Measurements from ENCODE around the gene PFKL. TPM values are rescaled to one million over a fixed set of nuclear protein-coding genes. Genes with fewer than 3 reads are reported as not detected.

Gene PFKL
- 137 and 140 TPM in 2 replicates for total RNA-seq (2022)
- percentile 62 among the genes with signal in this experiment for Bru-seq, nascent RNA
- BruChase-seq, experiment 1, labeled RNA remaining after a 2-hour chase, result percentile 66 among the genes with signal in this experiment
- BruChase-seq, experiment 2, labeled RNA remaining after a 6-hour chase, result percentile 75 among the genes with signal in this experiment
- long read RNA-seq, transcript PFKL-201 (22 exons, 2,912 nt), result major isoform, 249 of 365 reads
- long read RNA-seq, partial matches to known transcripts, result 63 of 365 reads
- long read RNA-seq, other reads (novel, unspliced or antisense), result 47 of 365 reads

- Mint-ChIP-seq H3K4me3 (ENCODE audit: unreplicated experiment) (peak within 1 kb of the TSS; percentile 74), H3K4me1 (ENCODE audit: low read depth, unreplicated experiment) (peaks cover 10% of the 10 kb centered on the region), H3K36me3 (ENCODE audit: insufficient read depth, unreplicated experiment) (no peaks in the 10 kb centered on the region), H3K27ac (ENCODE audit: unreplicated experiment) (peak within 1 kb of the TSS; percentile 53), H3K27me3 (ENCODE audit: insufficient read depth, unreplicated experiment) (no peaks in the 10 kb centered on the region), H3K9me3 (ENCODE audit: unreplicated experiment) (no peaks in the 10 kb centered on the region)
- BruUV-seq (replicated peaks), result TSS peak; percentile 89
- POLR2A ChIA-PET, result no interaction called here
- CTCF ChIA-PET, result interaction anchor here (1.3 kb wide), 1 partner anchor 38 kb away, joined by 3 read pairs; no protein-coding TSS in a partner anchor
- intact Hi-C loops (cut with micrococcal nuclease; ENCODE audit: unreplicated experiment), result no loop called here
- TF ChIP-seq CTCF (IDR thresholded peaks at IDR 0.05; ENCODE audit: insufficient read depth in 1 of 2, low read depth in 1 of 2, low read length in 1 of 2, severe bottlenecking in 1 of 2, unreplicated experiment in 1 of 2), result no peak
- peaks cover 34% of the 10 kb centered on the region for H3K4me1 ChIP-seq
- peaks cover 2% of the 10 kb centered on the region; the same call in 1 of the 2 replicates for H3K36me3 ChIP-seq (ENCODE audit: control insufficient read depth, insufficient read depth, low read length)
- no peaks in the 10 kb centered on the region for H3K9me3 ChIP-seq
- H3K27me3 ChIP-seq (replicated peaks; ENCODE audit: control insufficient read depth, insufficient read depth, low read length), result no peaks in the 10 kb centered on the region
- H3K4me3 ChIP-seq (ENCODE audit: low read depth, low read length), result peak within 1 kb of the TSS; percentile 86
- peak; percentile 81 to 84 for DNase-seq
Measured at GRCh38 chr21:44299458-44300261, at the start of gene PFKL. PFKL (plus strand) TSS chr21:44300053; CDS start chr21:44300106, 53 bp downstream.

GRCh38 chr21:44253832-44254710, 45.8 kb upstream of the PFKL start:
- H3K9me3 ChIP-seq, result no peaks in the 10 kb centered on the region
- CTCF ChIA-PET, result no interaction called here
- Mint-ChIP-seq H3K4me1 (ENCODE audit: low read depth, unreplicated experiment) (no peaks in the 10 kb centered on the region), H3K27ac (ENCODE audit: unreplicated experiment) (no peak overlapping the region), H3K9me3 (ENCODE audit: unreplicated experiment) (peaks cover 3% of the 10 kb centered on the region), H3K27me3 (ENCODE audit: insufficient read depth, unreplicated experiment) (no peaks in the 10 kb centered on the region), H3K4me3 (ENCODE audit: unreplicated experiment) (no peak overlapping the region), H3K36me3 (ENCODE audit: insufficient read depth, unreplicated experiment) (peaks cover 5% of the 10 kb centered on the region)
- DNase-seq, result no peak
- no peak for TF ChIP-seq CTCF (IDR thresholded peaks at IDR 0.05; ENCODE audit: insufficient read depth in 1 of 2, low read depth in 1 of 2, low read length in 1 of 2, severe bottlenecking in 1 of 2, unreplicated experiment in 1 of 2)
- BruUV-seq (replicated peaks), result no TSS peak
- POLR2A ChIA-PET, result interaction anchor here (0.7 kb wide), 1 partner anchor 43 kb away, joined by 3 read pairs; no protein-coding TSS in a partner anchor
- no peaks in the 10 kb centered on the region for H3K4me1 ChIP-seq
- H3K36me3 ChIP-seq (ENCODE audit: control insufficient read depth, insufficient read depth, low read length), result no peaks in the 10 kb centered on the region
- no peaks in the 10 kb centered on the region for H3K27me3 ChIP-seq (replicated peaks; ENCODE audit: control insufficient read depth, insufficient read depth, low read length)
- intact Hi-C loops (cut with micrococcal nuclease; ENCODE audit: unreplicated experiment), result no loop called here
- H3K4me3 ChIP-seq (ENCODE audit: low read depth, low read length), result no peak overlapping the region

GRCh38 chr21:44255511-44255981, 44.3 kb upstream of the PFKL start:
- Mint-ChIP-seq H3K4me1 (ENCODE audit: low read depth, unreplicated experiment) (no peaks in the 10 kb centered on the region), H3K4me3 (ENCODE audit: unreplicated experiment) (no peak overlapping the region), H3K9me3 (ENCODE audit: unreplicated experiment) (peaks cover 18% of the 10 kb centered on the region), H3K36me3 (ENCODE audit: insufficient read depth, unreplicated experiment) (peaks cover 5% of the 10 kb centered on the region), H3K27me3 (ENCODE audit: insufficient read depth, unreplicated experiment) (no peaks in the 10 kb centered on the region), H3K27ac (ENCODE audit: unreplicated experiment) (no peak overlapping the region)
- intact Hi-C loops (cut with micrococcal nuclease; ENCODE audit: unreplicated experiment), result no loop called here
- no TSS peak for BruUV-seq (replicated peaks)
- no peaks in the 10 kb centered on the region for H3K36me3 ChIP-seq (ENCODE audit: control insufficient read depth, insufficient read depth, low read length)
- peak in 1 of 2 experiments; percentile 27 for DNase-seq
- 0 out of 2 replicates have a peak, but pooled peaks cover 4% of the 10 kb centered on the region for H3K9me3 ChIP-seq
- no peak overlapping the region for H3K4me3 ChIP-seq (ENCODE audit: low read depth, low read length)
- H3K27me3 ChIP-seq (replicated peaks; ENCODE audit: control insufficient read depth, insufficient read depth, low read length), result no peaks in the 10 kb centered on the region
- no peaks in the 10 kb centered on the region for H3K4me1 ChIP-seq
- CTCF ChIA-PET, result no interaction called here
- POLR2A ChIA-PET, result no interaction called here
- no peak for TF ChIP-seq CTCF (IDR thresholded peaks at IDR 0.05; ENCODE audit: insufficient read depth in 1 of 2, low read depth in 1 of 2, low read length in 1 of 2, severe bottlenecking in 1 of 2, unreplicated experiment in 1 of 2)

Data from Caco-2 (cell line).